ENCODE results near the gene B4GALNT1.

DNA sequence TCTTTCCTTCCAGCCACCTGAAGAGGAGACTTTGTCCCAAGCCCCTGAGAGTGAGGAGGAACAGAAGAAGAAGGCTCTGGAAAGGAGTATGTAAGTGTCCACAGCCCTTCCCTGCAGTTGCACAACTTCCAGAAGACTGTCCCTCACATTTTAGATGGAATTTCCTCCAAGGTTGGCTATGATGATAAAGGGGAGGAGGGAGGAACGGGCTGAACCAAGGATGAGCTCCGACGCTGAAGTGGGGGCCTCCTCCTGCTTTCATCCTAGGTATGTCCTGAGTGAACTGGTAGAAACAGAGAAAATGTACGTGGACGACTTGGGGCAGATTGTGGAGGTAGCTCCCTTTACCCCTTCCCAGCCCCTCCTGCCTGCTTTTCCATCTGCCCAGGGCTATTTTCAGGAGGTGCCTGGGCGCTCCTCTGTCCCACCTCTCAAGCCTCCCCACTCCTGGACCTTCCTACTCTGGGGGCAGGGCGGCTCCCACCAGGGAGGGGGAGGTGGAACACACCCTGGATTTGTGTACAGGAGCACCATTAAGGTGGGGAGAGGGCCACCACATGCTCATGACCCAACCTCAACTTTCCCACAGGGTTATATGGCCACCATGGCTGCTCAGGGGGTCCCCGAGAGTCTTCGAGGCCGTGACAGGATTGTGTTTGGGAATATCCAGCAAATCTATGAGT is 19.4 kb downstream of the B4GALNT1 start:
- TF ChIP-seq, protein P1, sequence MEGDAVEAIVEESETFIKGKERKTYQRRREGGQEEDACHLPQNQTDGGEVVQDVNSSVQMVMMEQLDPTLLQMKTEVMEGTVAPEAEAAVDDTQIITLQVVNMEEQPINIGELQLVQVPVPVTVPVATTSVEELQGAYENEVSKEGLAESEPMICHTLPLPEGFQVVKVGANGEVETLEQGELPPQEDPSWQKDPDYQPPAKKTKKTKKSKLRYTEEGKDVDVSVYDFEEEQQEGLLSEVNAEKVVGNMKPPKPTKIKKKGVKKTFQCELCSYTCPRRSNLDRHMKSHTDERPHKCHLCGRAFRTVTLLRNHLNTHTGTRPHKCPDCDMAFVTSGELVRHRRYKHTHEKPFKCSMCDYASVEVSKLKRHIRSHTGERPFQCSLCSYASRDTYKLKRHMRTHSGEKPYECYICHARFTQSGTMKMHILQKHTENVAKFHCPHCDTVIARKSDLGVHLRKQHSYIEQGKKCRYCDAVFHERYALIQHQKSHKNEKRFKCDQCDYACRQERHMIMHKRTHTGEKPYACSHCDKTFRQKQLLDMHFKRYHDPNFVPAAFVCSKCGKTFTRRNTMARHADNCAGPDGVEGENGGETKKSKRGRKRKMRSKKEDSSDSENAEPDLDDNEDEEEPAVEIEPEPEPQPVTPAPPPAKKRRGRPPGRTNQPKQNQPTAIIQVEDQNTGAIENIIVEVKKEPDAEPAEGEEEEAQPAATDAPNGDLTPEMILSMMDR (IDR thresholded peaks at IDR 0.05; ENCODE audit: poor library complexity): no peak
- TF ChIP-seq EZH2 (IDR thresholded peaks at IDR 0.05; ENCODE audit: borderline replicate concordance): no peak

Data from hepatocyte (in vitro differentiated cells).